IPS DF 19.7 (cell line): ENCODE results near the gene MGAT1.
"Not testable (repeated sequence)": the region's sequence is repeated elsewhere in the genome, so short reads cannot be mapped to it uniquely, and the experiment has no call there.

Experiments
- DNase-seq: peaks from one replicate; pipeline ENCODE4 v3.0.0-alpha.2; 2013; ENCODE audit warnings: low read depth, low spot score

MGAT1 gene

GRCh38 chr5:180802325-180803180 lies at the start of gene MGAT1:
Gene MGAT1, minus strand, starts transcription at chr5:180802806. Its CDS starts 9,835 bp downstream, at chr5:180792971.
- DNase-seq, result no peak

DNA sequence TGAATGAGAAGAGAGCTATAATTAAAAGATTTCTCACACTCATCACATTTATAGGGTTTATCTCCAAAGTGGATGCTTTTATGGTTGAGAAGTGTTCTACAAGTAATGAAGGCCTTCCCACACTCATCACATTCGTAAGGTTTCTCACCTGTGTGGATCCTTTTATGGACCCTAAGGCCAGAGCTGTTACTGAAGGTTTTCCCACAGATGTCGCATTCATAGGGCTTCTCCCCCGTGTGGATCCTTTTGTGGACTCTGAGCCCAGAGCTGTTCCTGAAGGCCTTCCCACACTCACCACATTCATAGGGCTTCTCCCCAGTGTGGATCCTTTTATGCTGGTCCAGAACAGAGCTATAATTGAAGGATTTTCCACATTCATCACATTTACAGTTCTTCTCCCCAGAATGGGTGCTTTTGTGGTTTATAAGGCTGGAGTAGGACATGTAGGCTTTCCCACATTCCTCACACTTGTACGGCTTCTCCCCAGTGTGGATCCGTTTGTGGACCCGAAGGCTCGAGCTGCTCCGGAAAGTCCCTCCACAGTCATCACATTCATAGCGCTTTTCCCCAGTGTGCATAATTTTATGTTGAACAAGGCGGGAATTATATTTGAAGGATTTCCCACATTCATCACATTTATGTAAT lies 48.0 kb upstream of the MGAT1 start:
- no peak for DNase-seq

DNA sequence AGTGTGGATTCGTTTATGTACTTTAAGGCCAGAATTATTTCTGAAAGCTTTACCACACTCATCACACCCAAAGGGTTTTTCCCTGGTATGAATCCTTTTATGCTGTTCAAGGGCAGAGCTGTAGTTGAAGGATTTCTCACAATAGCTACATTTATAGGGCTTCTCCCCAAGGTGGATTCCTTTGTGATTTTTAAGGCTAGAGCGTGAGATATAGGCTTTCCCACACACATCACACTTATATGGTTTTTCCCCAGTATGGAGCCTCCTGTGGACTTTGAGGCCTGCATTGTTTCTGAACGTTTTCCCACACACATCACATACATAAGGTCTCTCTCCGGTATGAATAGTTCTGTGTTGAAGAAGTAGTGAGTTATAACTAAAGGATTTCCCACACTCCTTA lies 47.2 kb upstream of the MGAT1 start:
- no peak for DNase-seq

DNA sequence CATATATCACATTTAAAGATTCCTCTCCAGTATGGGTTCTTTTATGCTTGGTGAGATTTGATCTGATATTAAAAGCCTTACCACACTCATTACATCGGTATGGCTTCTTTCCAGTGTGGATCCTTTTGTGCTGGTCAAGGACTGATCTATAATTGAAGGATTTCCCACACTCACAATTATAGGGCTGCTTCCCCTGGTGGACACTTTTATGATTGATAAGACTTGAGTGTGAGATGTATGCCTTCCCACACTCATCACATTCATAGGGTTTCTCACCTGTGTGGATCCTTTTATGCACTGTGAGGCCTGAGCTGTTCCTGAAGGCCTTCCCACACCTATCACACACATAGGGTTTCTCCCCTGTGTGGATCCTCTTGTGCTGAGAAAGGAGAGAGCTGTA lies 46.3 kb upstream of the MGAT1 start:
- no peak for DNase-seq

- DNase-seq, result no peak
Measured at GRCh38 chr5:180848265-180848664, 45.7 kb upstream of the MGAT1 start.

DNA sequence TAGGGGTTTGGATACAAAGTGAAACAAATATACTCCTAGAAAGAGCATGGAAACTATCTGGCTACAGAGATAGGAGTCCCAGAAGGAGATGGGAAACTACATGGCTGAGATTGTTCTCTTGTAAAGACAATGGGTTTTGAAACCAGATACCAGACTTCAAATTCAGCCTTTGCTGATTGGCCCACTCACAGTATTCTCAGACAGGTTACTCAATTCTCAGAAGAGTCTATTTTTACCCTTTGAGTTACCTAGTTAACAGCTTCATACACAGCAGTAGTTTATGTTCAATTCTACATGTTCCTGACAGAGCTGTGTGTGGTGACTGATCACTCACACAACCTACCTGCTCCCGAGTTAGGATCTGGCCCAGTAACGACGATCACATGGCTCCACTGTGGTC lies 44.4 kb upstream of the MGAT1 start:
- no peak for DNase-seq

DNA sequence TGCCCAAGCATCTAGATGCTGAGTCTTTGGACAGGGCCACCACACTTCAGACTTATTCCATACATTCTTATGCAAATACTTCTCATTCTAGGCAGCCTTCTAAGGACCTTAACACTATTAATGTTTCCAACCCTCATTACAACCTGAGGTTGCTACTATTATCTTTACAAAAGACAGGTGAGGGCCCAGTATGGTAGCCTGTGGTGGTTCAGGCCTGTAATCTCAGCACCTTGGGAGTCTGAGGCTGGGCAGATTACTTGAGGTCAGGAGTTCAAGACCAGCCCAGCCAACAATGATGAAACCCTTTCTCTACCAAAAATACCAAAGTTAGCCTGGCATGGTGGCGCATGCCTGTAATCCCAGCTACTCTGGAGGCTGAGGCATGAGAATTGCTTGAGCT lies 42.3 kb upstream of the MGAT1 start:
- DNase-seq, result no peak

DNA sequence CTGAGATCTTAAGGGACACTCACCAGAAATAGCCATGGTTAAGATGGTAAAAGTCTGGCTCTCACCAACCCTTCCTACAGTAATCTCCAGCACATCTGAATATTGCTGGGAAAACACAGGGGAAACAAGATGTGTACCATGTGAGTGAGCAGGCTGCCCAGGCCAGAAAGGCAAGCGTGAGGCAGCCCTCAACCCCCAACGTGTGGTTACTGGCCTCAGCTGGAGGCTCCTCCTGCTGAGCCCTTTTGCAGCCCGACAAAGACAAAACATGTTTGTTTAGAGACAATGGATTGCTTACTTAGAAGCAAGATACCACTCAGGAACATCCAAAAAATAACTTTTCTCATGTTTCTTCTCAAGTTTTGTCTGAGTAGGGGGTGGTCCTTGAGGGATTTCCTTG lies 41.8 kb upstream of the MGAT1 start:
- DNase-seq, result no peak

DNA sequence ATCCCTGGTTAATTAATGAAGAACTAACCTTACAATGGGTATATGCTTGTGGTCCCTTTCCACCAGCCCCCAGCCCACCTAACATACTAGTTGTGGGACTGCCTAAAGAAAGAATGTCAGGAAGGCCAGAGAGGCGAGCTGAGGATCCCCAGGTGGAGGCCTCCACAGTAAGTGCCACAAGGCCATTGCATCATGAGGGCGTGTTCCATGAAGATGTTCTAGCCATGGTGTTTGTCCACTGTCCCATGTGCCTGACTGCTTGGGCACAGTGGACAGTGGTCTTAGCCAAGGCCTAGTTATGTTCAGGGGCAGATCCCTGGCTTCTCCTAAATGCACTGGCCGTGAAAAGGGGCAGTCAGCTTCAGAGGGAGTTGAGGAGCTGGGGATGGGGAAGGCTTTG lies 37.3 kb upstream of the MGAT1 start:
- no peak for DNase-seq

GRCh38 chr5:180839227-180839626 lies 36.6 kb upstream of the MGAT1 start:
- no peak for DNase-seq

- DNase-seq, result no peak
Measured at GRCh38 chr5:180837478-180837877, 34.9 kb upstream of the MGAT1 start.

GRCh38 chr5:180832638-180833068 lies 30.0 kb upstream of the MGAT1 start:
- no peak for DNase-seq

GRCh38 chr5:180831139-180832093 lies 28.8 kb upstream of the MGAT1 start:
- DNase-seq, result no peak

GRCh38 chr5:180830253-180831138 lies 27.9 kb upstream of the MGAT1 start:
- DNase-seq, result no peak

GRCh38 chr5:180829726-180830125 lies 27.1 kb upstream of the MGAT1 start:
- DNase-seq, result no peak

DNA sequence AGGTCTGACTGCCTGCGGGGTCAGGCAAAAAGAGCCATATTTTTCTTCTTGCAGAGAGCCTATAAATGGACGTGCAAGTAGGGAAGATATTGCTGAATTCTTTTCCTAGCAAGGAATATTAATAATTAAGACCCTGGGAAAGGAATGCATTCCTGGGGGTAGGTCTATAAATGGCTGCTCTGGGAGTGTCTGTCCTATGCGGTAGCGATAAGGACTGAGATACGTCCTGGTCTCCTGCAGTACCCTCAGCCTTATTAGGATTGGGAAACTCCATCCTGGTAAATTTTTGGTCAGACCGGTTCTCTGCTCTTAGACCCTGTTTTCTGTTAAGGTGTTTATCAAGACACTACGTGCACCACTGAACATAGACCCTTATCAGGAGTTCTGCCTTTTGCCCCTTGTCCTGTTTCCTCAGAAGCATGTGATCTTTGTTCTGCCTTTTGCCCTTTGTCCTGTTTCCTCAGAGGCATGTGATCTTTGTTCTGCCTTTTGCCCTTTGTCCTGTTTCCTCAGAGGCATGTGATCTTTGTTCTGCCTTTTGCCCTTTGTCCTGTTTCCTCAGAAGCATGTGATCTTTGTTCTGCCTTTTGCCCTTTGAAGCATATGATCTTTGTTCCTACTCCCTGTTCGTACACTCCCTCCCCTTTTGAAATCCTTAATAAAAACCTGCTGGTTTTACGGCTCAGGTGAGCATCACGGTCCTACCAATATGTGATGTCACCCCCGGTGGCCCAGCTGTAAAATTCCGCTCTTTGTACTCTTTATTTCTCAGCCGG lies 26.3 kb upstream of the MGAT1 start:
- DNase-seq, result not testable (repeated sequence)

DNA sequence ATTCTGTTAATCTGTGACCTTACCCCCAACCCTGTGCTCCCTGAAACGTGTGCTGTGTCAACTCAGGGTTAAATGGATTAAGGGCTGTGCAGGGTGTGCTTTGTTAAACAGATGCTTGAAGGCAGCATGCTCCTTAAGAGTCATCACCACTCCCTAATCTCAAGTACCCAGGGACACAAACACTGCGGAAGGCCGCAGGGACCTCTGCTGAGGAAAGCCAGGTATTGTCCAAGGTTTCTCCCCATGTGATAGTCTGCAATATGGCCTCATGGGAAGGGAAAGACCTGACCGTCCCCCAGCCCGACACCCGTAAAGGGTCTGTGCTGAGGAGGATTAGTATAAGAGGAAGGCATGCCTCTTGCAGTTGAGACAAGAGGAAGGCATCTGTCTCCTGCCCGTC lies 24.8 kb upstream of the MGAT1 start:
- DNase-seq, result not testable (repeated sequence)

GRCh38 chr5:180825768-180826525 lies 23.3 kb upstream of the MGAT1 start:
- DNase-seq, result no peak
